Measurements from ENCODE around the gene TARM1.
A peak's percentile ranks its signal among the peaks of the same experiment; 100 is the strongest.

The TARM1 gene

GRCh38 chr19:54081032-54081431 is at the start of gene TARM1:
TARM1 (minus strand) TSS chr19:54081365; CDS start chr19:54081340, 25 bp downstream.
- no peak for DNase-seq (ENCODE audit: low read depth in 2 of 2)

- DNase-seq (ENCODE audit: low read depth in 2 of 2), result no peak
These were observed 48.4 kb upstream of the TARM1 start for GRCh38 chr19:54129617-54129996.

- no peak for DNase-seq (ENCODE audit: low read depth in 2 of 2)
These were observed 47.8 kb upstream of the TARM1 start for GRCh38 chr19:54128796-54129616.

GRCh38 chr19:54128441-54128725 is 47.2 kb upstream of the TARM1 start:
- DNase-seq (ENCODE audit: low read depth in 2 of 2), result no peak

- DNase-seq (ENCODE audit: low read depth in 2 of 2), result no peak
These were observed 46.7 kb upstream of the TARM1 start for GRCh38 chr19:54127688-54128440.

- DNase-seq (ENCODE audit: low read depth in 2 of 2), result no peak
These were observed 44.5 kb upstream of the TARM1 start for GRCh38 chr19:54125713-54126112.

- no peak for DNase-seq (ENCODE audit: low read depth in 2 of 2)
These were observed 43.2 kb upstream of the TARM1 start for GRCh38 chr19:54124393-54124792.

GRCh38 chr19:54123682-54124081 is 42.5 kb upstream of the TARM1 start:
- no peak for DNase-seq (ENCODE audit: low read depth in 2 of 2)

- no peak for DNase-seq (ENCODE audit: low read depth in 2 of 2)
These were observed 40.1 kb upstream of the TARM1 start for GRCh38 chr19:54121259-54121658.

- peak; percentile 87 to 95 for DNase-seq (ENCODE audit: low read depth in 2 of 2)
These were observed 34.2 kb upstream of the TARM1 start, which contains the start of the genes PRPF31 and TFPT for GRCh38 chr19:54115109-54116063. PRPF31 (plus strand) TSS chr19:54115754; CDS start chr19:54118279, 2,525 bp downstream. TFPT (minus strand) TSS chr19:54115657; CDS start chr19:54115269, 388 bp downstream.

GRCh38 chr19:54114340-54115108 is 33.4 kb upstream of the TARM1 start:
- peak; percentile 28 to 43 for DNase-seq (ENCODE audit: low read depth in 2 of 2)

- no peak for DNase-seq (ENCODE audit: low read depth in 2 of 2)
These were observed 28.5 kb upstream of the TARM1 start for GRCh38 chr19:54109651-54110050.

- DNase-seq (ENCODE audit: low read depth in 2 of 2), result no peak
These were observed 27.3 kb upstream of the TARM1 start for GRCh38 chr19:54108496-54108895.

- DNase-seq (ENCODE audit: low read depth in 2 of 2), result no peak
These were observed 26.8 kb upstream of the TARM1 start for GRCh38 chr19:54107876-54108490.

GRCh38 chr19:54106716-54107115 is 25.6 kb upstream of the TARM1 start:
- DNase-seq (ENCODE audit: low read depth in 2 of 2), result no peak

- no peak for DNase-seq (ENCODE audit: low read depth in 2 of 2)
These were observed 24.6 kb upstream of the TARM1 start for GRCh38 chr19:54105796-54106195.

GRCh38 chr19:54104998-54105715 is 24.0 kb upstream of the TARM1 start:
- no peak for DNase-seq (ENCODE audit: low read depth in 2 of 2)

- DNase-seq (ENCODE audit: low read depth in 2 of 2), result peak; percentile 93 to 95
These were observed 21.4 kb upstream of the TARM1 start, which contains the start of gene NDUFA3 for GRCh38 chr19:54102421-54103169. NDUFA3 (plus strand) TSS chr19:54102855; CDS start chr19:54102879, 24 bp downstream.

- DNase-seq (ENCODE audit: low read depth in 2 of 2), result no peak
These were observed 19.4 kb upstream of the TARM1 start, which contains the start of gene OSCAR for GRCh38 chr19:54100561-54100960. OSCAR (minus strand) TSS chr19:54100803; CDS start chr19:54100792, 11 bp downstream.

Measured in stimulated activated CD8-positive, alpha-beta memory T cell treated with anti-CD3 and anti-CD28 coated beads, Interleukin-2, amount 100 ng/mL, for 48 hours (primary cell).